ENCODE data around the gene PLBD2.

PLBD2 gene

GRCh38 chr12:113422886-113423669 is 64.7 kb downstream of the PLBD2 start:
- Histone ChIP-seq H3K79me2 (ENCODE audit: control insufficient read depth, insufficient read depth, low read length, unreplicated experiment) (peaks cover 14% of the 10 kb centered on the region), H3K27ac (ENCODE audit: low read depth, low read length) (peak overlapping the region; percentile 82), H3K36me3 (ENCODE audit: insufficient read depth, low read length) (no peaks in the 10 kb centered on the region), H3K27me3 (ENCODE audit: insufficient read depth, low read length) (no peaks in the 10 kb centered on the region), H2AFZ (ENCODE audit: low read length, unreplicated experiment) (no peak overlapping the region), H3K4me1 (ENCODE audit: control insufficient read depth, insufficient read depth, low read length, unreplicated experiment) (peaks cover 6% of the 10 kb centered on the region), H3K4me3 (ENCODE audit: low read depth, low read length) (peak overlapping the region; percentile 89)

GRCh38 chr12:113424456-113424855 is 66.1 kb downstream of the PLBD2 start:
- no peak overlapping the region for H3K27ac ChIP-seq (ENCODE audit: low read depth, low read length)
- peaks cover 14% of the 10 kb centered on the region for H3K79me2 ChIP-seq (ENCODE audit: control insufficient read depth, insufficient read depth, low read length, unreplicated experiment)
- no peaks in the 10 kb centered on the region for H3K36me3 ChIP-seq (ENCODE audit: insufficient read depth, low read length)
- no peak overlapping the region for H3K4me3 ChIP-seq (ENCODE audit: low read depth, low read length)
- no peak overlapping the region for H2AFZ ChIP-seq (ENCODE audit: low read length, unreplicated experiment)
- no peaks in the 10 kb centered on the region for H3K27me3 ChIP-seq (ENCODE audit: insufficient read depth, low read length)
- peaks cover 6% of the 10 kb centered on the region for H3K4me1 ChIP-seq (ENCODE audit: control insufficient read depth, insufficient read depth, low read length, unreplicated experiment)

- Histone ChIP-seq H3K79me2 (ENCODE audit: control insufficient read depth, insufficient read depth, low read length, unreplicated experiment) (peaks cover 14% of the 10 kb centered on the region), H3K36me3 (ENCODE audit: insufficient read depth, low read length) (no peaks in the 10 kb centered on the region), H3K4me3 (ENCODE audit: low read depth, low read length) (no peak overlapping the region), H3K27ac (ENCODE audit: low read depth, low read length) (no peak overlapping the region), H3K27me3 (ENCODE audit: insufficient read depth, low read length) (no peaks in the 10 kb centered on the region), H2AFZ (ENCODE audit: low read length, unreplicated experiment) (no peak overlapping the region), H3K4me1 (ENCODE audit: control insufficient read depth, insufficient read depth, low read length, unreplicated experiment) (peaks cover 6% of the 10 kb centered on the region)
Observed at GRCh38 chr12:113424915-113425823, 66.8 kb downstream of the PLBD2 start.

- H3K4me3 ChIP-seq (ENCODE audit: low read depth, low read length), result no peak overlapping the region
- H3K27me3 ChIP-seq (ENCODE audit: insufficient read depth, low read length), result no peaks in the 10 kb centered on the region
- no peaks in the 10 kb centered on the region for H3K36me3 ChIP-seq (ENCODE audit: insufficient read depth, low read length)
- peaks cover 6% of the 10 kb centered on the region for H3K4me1 ChIP-seq (ENCODE audit: control insufficient read depth, insufficient read depth, low read length, unreplicated experiment)
- H2AFZ ChIP-seq (ENCODE audit: low read length, unreplicated experiment), result no peak overlapping the region
- no peak overlapping the region for H3K27ac ChIP-seq (ENCODE audit: low read depth, low read length)
- H3K79me2 ChIP-seq (ENCODE audit: control insufficient read depth, insufficient read depth, low read length, unreplicated experiment), result peaks cover 14% of the 10 kb centered on the region
Observed at GRCh38 chr12:113425960-113426453, 67.6 kb downstream of the PLBD2 start.

GRCh38 chr12:113427882-113428281 is 69.5 kb downstream of the PLBD2 start:
- Histone ChIP-seq H3K79me2 (ENCODE audit: control insufficient read depth, insufficient read depth, low read length, unreplicated experiment) (peaks cover 8% of the 10 kb centered on the region), H3K4me1 (ENCODE audit: control insufficient read depth, insufficient read depth, low read length, unreplicated experiment) (peaks cover 5% of the 10 kb centered on the region), H2AFZ (ENCODE audit: low read length, unreplicated experiment) (no peak overlapping the region), H3K27me3 (ENCODE audit: insufficient read depth, low read length) (no peaks in the 10 kb centered on the region), H3K4me3 (ENCODE audit: low read depth, low read length) (no peak overlapping the region), H3K36me3 (ENCODE audit: insufficient read depth, low read length) (no peaks in the 10 kb centered on the region), H3K27ac (ENCODE audit: low read depth, low read length) (no peak overlapping the region)

GRCh38 chr12:113428482-113428881 is 70.1 kb downstream of the PLBD2 start:
- Histone ChIP-seq H3K4me1 (ENCODE audit: control insufficient read depth, insufficient read depth, low read length, unreplicated experiment) (no peaks in the 10 kb centered on the region), H2AFZ (ENCODE audit: low read length, unreplicated experiment) (no peak overlapping the region), H3K27me3 (ENCODE audit: insufficient read depth, low read length) (no peaks in the 10 kb centered on the region), H3K4me3 (ENCODE audit: low read depth, low read length) (no peak overlapping the region), H3K27ac (ENCODE audit: low read depth, low read length) (no peak overlapping the region), H3K36me3 (ENCODE audit: insufficient read depth, low read length) (no peaks in the 10 kb centered on the region), H3K79me2 (ENCODE audit: control insufficient read depth, insufficient read depth, low read length, unreplicated experiment) (peaks cover 2% of the 10 kb centered on the region)

- H3K27ac ChIP-seq (ENCODE audit: low read depth, low read length), result no peak overlapping the region
- no peaks in the 10 kb centered on the region for H3K4me1 ChIP-seq (ENCODE audit: control insufficient read depth, insufficient read depth, low read length, unreplicated experiment)
- H3K79me2 ChIP-seq (ENCODE audit: control insufficient read depth, insufficient read depth, low read length, unreplicated experiment), result no peaks in the 10 kb centered on the region
- H3K4me3 ChIP-seq (ENCODE audit: low read depth, low read length), result no peak overlapping the region
- H2AFZ ChIP-seq (ENCODE audit: low read length, unreplicated experiment), result no peak overlapping the region
- H3K36me3 ChIP-seq (ENCODE audit: insufficient read depth, low read length), result no peaks in the 10 kb centered on the region
- H3K27me3 ChIP-seq (ENCODE audit: insufficient read depth, low read length), result no peaks in the 10 kb centered on the region
Observed at GRCh38 chr12:113432986-113433385, 74.6 kb downstream of the PLBD2 start.

- H3K36me3 ChIP-seq (ENCODE audit: insufficient read depth, low read length), result no peaks in the 10 kb centered on the region
- no peak overlapping the region for H3K27ac ChIP-seq (ENCODE audit: low read depth, low read length)
- no peaks in the 10 kb centered on the region for H3K27me3 ChIP-seq (ENCODE audit: insufficient read depth, low read length)
- no peak overlapping the region for H2AFZ ChIP-seq (ENCODE audit: low read length, unreplicated experiment)
- no peaks in the 10 kb centered on the region for H3K4me1 ChIP-seq (ENCODE audit: control insufficient read depth, insufficient read depth, low read length, unreplicated experiment)
- H3K4me3 ChIP-seq (ENCODE audit: low read depth, low read length), result no peak overlapping the region
- no peaks in the 10 kb centered on the region for H3K79me2 ChIP-seq (ENCODE audit: control insufficient read depth, insufficient read depth, low read length, unreplicated experiment)
Observed at GRCh38 chr12:113435367-113435766, 77.0 kb downstream of the PLBD2 start.

GRCh38 chr12:113436586-113436985 is 78.2 kb downstream of the PLBD2 start:
- H3K4me3 ChIP-seq (ENCODE audit: low read depth, low read length), result no peak overlapping the region
- no peak overlapping the region for H2AFZ ChIP-seq (ENCODE audit: low read length, unreplicated experiment)
- H3K36me3 ChIP-seq (ENCODE audit: insufficient read depth, low read length), result no peaks in the 10 kb centered on the region
- H3K79me2 ChIP-seq (ENCODE audit: control insufficient read depth, insufficient read depth, low read length, unreplicated experiment), result no peaks in the 10 kb centered on the region
- H3K27ac ChIP-seq (ENCODE audit: low read depth, low read length), result no peak overlapping the region
- H3K27me3 ChIP-seq (ENCODE audit: insufficient read depth, low read length), result peaks cover 3% of the 10 kb centered on the region; the same call in 1 of the 2 replicates
- no peaks in the 10 kb centered on the region for H3K4me1 ChIP-seq (ENCODE audit: control insufficient read depth, insufficient read depth, low read length, unreplicated experiment)

GRCh38 chr12:113436993-113437728 is 78.8 kb downstream of the PLBD2 start:
- Histone ChIP-seq H3K4me3 (ENCODE audit: low read depth, low read length) (no peak overlapping the region), H3K79me2 (ENCODE audit: control insufficient read depth, insufficient read depth, low read length, unreplicated experiment) (no peaks in the 10 kb centered on the region), H3K4me1 (ENCODE audit: control insufficient read depth, insufficient read depth, low read length, unreplicated experiment) (no peaks in the 10 kb centered on the region), H3K27ac (ENCODE audit: low read depth, low read length) (no peak overlapping the region), H3K27me3 (ENCODE audit: insufficient read depth, low read length) (peaks cover 3% of the 10 kb centered on the region; the same call in 1 of the 2 replicates), H2AFZ (ENCODE audit: low read length, unreplicated experiment) (no peak overlapping the region), H3K36me3 (ENCODE audit: insufficient read depth, low read length) (no peaks in the 10 kb centered on the region)
